Glutamatergic neuron (in vitro differentiated cells): ENCODE data around the gene TAAR1. TPM values are rescaled to one million over a fixed set of nuclear protein-coding genes. Genes with fewer than 3 reads are reported as not detected.

Source experiments
- DNase-seq: peaks from one replicate; pipeline ENCODE4 v3.0.0; 2022
- H3K27ac Mint-ChIP-seq: one replicate; pipeline ENCODE4 v1.8.0; 2020; ENCODE audit warnings: mild to moderate bottlenecking, mixed read lengths, inconsistent platforms; ENCODE audit not compliant: unreplicated experiment
- H3K27me3 Mint-ChIP-seq: one replicate; pipeline ENCODE4 v1.8.0; 2020; ENCODE audit warnings: mild to moderate bottlenecking, moderate library complexity, mixed read lengths, inconsistent platforms; ENCODE audit not compliant: unreplicated experiment
- H3K36me3 Mint-ChIP-seq: one replicate; pipeline ENCODE4 v1.8.0; 2020; ENCODE audit warnings: mild to moderate bottlenecking, mixed read lengths, inconsistent platforms; ENCODE audit not compliant: unreplicated experiment
- H3K4me1 Mint-ChIP-seq: one replicate; pipeline ENCODE4 v1.8.0; 2020; ENCODE audit warnings: mild to moderate bottlenecking, low read depth, mixed read lengths, inconsistent platforms; ENCODE audit not compliant: unreplicated experiment
- H3K4me3 Mint-ChIP-seq: one replicate; pipeline ENCODE4 v1.8.0; 2020; ENCODE audit warnings: mild to moderate bottlenecking, mixed read lengths, inconsistent platforms; ENCODE audit not compliant: unreplicated experiment
- H3K9me3 Mint-ChIP-seq: one replicate; pipeline ENCODE4 v1.8.0; 2020; ENCODE audit warnings: mild to moderate bottlenecking, moderate library complexity, mixed read lengths, inconsistent platforms; ENCODE audit not compliant: unreplicated experiment
- CTCF ChIP-seq: fragments of 200-600 bp; sonication (generic); IDR thresholded peaks from one replicate; pipeline ENCODE4 v1.5.0; 2021; ENCODE audit not compliant: partially characterized antibody, unreplicated experiment
- total RNA-seq: library from RNA; stranded (reverse); fragmentation: NEBNext Ultra II Directional; extraction: Animal tissue kit (Norgen Biotek cat#: 25700); gene quantifications from one replicate; pipeline ENCODE4 v1.2.1, GENCODE V29; 2021; ENCODE audit not compliant: unreplicated experiment

TAAR1 gene
- total RNA-seq, 1 donor from 2014 or later = not detected

DNA sequence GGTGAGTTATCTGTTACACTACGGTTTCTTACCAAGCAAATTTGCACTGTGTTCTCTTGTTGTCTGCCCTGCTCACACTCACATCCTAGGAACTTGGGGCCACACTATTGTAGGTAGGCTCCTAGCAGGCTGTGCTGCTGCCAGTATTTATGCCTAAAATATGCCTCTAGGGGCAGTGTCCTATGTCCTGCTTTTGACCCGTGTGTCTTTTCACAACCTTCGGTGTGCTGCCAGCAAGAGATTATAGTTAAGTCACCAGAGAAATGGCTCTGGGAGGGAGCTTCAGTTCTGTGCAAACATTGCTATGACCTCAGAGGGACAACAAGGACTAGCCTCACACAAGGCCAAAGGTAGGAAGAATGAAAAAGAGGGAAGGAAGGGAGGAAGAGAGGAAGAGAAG, 60.5 kb downstream of the TAAR1 start:
- H3K36me3 Mint-ChIP-seq = no peaks in the 10 kb centered on the region
- no peaks in the 10 kb centered on the region for H3K4me1 Mint-ChIP-seq
- H3K27ac Mint-ChIP-seq = no peak overlapping the region
- no peak for DNase-seq
- no peaks in the 10 kb centered on the region for H3K27me3 Mint-ChIP-seq
- H3K9me3 Mint-ChIP-seq = no peaks in the 10 kb centered on the region
- H3K4me3 Mint-ChIP-seq = no peak overlapping the region
- TF ChIP-seq CTCF = no peak

DNA sequence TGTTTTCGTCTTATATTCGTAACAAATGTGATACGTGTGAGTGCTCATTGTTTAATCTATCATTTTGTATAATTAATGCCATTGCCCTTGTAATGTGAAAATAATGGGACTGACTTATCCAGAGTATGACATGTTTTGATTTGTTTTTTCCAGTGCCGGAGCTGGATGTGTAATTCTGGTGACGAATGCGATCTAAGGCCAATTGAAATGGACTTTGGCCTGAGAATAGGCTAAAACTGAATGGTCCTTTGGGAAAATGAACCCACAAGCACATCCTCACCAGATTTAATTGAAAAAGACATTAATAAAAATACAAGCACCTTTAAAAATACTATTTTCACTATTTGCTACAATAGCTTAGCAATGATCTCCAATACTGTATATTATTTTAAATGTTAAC, 62.8 kb downstream of the TAAR1 start:
- Mint-ChIP-seq H3K4me1 (no peaks in the 10 kb centered on the region), H3K4me3 (no peak overlapping the region), H3K27ac (no peak overlapping the region), H3K27me3 (no peaks in the 10 kb centered on the region), H3K9me3 (no peaks in the 10 kb centered on the region), H3K36me3 (no peaks in the 10 kb centered on the region)
- no peak for DNase-seq
- no peak for TF ChIP-seq CTCF

Other genes with a start within 250 kb of the TAAR1 start
- 62.7 TPM for gene STX7, start 146.1 kb downstream of the TAAR1 start, total RNA-seq
- gene TAAR9, start 120.9 kb downstream of the TAAR1 start, total RNA-seq = not detected
- gene TAAR8, start 106.5 kb downstream of the TAAR1 start, total RNA-seq = not detected
- not detected for gene TAAR6, start 88.9 kb downstream of the TAAR1 start, total RNA-seq
- gene TAAR5, start 69.4 kb downstream of the TAAR1 start, total RNA-seq = not detected
- gene TAAR2, start 34.9 kb downstream of the TAAR1 start, total RNA-seq = not detected
- gene VNN1, start 54.9 kb upstream of the TAAR1 start, total RNA-seq = not detected
- gene VNN2, start 98.7 kb upstream of the TAAR1 start, total RNA-seq = not detected
- gene SLC18B1, start 139.5 kb upstream of the TAAR1 start, total RNA-seq = 5.8 TPM
- gene RPS12, start 155.4 kb upstream of the TAAR1 start, total RNA-seq = 432 TPM